ENCODE results near the gene UQCRC1.

DNA sequence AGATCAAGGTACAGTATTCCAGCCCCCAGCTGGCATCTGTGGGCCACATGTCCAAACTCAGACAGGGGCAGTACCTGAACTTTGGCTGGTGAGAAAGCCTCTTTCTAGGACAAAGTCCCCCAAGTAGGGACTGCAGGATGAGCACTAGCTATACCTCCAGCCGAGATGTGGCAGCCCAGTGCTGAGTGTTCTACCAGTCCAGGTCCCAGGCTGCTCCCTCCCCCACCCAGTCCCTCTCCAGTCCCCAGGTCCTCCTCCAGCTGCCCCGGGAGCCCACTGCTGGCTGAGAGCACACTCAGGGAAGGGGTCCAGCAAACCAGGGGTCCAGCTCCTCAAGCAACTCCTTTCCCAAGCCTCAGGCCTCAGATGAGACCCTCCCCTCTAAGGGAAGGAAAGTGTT is 24.3 kb upstream of the UQCRC1 start:
- TF ChIP-seq EP300 (IDR thresholded peaks at IDR 0.05; ENCODE audit: borderline replicate concordance) = no peak
- TF ChIP-seq TEAD4 (IDR thresholded peaks at IDR 0.05) = no peak
- TF ChIP-seq NFIC (IDR thresholded peaks at IDR 0.05) = no peak
- no peak for TF ChIP-seq TAF1 (IDR thresholded peaks at IDR 0.05; ENCODE audit: low read depth)

All from Ishikawa (cell line).